ENCODE measurements around the gene PIWIL4.

Gene PIWIL4

GRCh38 chr11:94599510-94599909, 32.3 kb downstream of the PIWIL4 start:
- Histone ChIP-seq H2AFZ (ENCODE audit: low read length) (no peak overlapping the region), H3K4me2 (ENCODE audit: low read depth, low read length) (no peak overlapping the region), H3K4me1 (ENCODE audit: low read length) (0 out of 2 replicates have a peak, but pooled peaks cover 7% of the 10 kb centered on the region), H3K27ac (ENCODE audit: low read length) (no peak overlapping the region), H3F3A (ENCODE audit: insufficient read depth, low read length) (no peaks in the 10 kb centered on the region), H3K9me2 (replicated peaks; ENCODE audit: insufficient read depth, low read length) (no peaks in the 10 kb centered on the region), H3K9ac (ENCODE audit: low read length) (no peak overlapping the region), H3K9me3 (replicated peaks; ENCODE audit: insufficient read depth, low read length) (no peaks in the 10 kb centered on the region), H3K27me3 (replicated peaks; ENCODE audit: insufficient read depth, low read length) (no peaks in the 10 kb centered on the region), H4K20me1 (ENCODE audit: insufficient read depth, low read length) (no peaks in the 10 kb centered on the region), H3K36me3 (replicated peaks; ENCODE audit: insufficient read depth, low read length) (no peaks in the 10 kb centered on the region), H3K79me2 (ENCODE audit: low read length) (no peaks in the 10 kb centered on the region), H3K4me3 (ENCODE audit: low read length) (no peak overlapping the region)
- TF ChIP-seq EZH2 (optimal IDR thresholded peaks at IDR 0.05; ENCODE audit: low read depth, low read length) (no peak), CTCF (IDR thresholded peaks at IDR 0.05; ENCODE audit: low read length) (no peak)
- DNase-seq = no peak

GRCh38 chr11:94602430-94603372, 35.5 kb downstream of the PIWIL4 start:
- Histone ChIP-seq H4K20me1 (ENCODE audit: insufficient read depth, low read length) (no peaks in the 10 kb centered on the region), H3K4me1 (ENCODE audit: low read length) (0 out of 2 replicates have a peak, but pooled peaks cover 7% of the 10 kb centered on the region), H3K9ac (ENCODE audit: low read length) (no peak overlapping the region), H3K27ac (ENCODE audit: low read length) (no peak overlapping the region), H3K79me2 (ENCODE audit: low read length) (no peaks in the 10 kb centered on the region), H3K9me3 (replicated peaks; ENCODE audit: insufficient read depth, low read length) (no peaks in the 10 kb centered on the region), H3K4me3 (ENCODE audit: low read length) (no peak overlapping the region), H3K4me2 (ENCODE audit: low read depth, low read length) (peak overlapping the region; percentile 28; the same call in 1 of the 2 replicates), H2AFZ (ENCODE audit: low read length) (0 out of 2 replicates have a peak overlapping the region, but pooled peaks have one; percentile 4), H3K27me3 (replicated peaks; ENCODE audit: insufficient read depth, low read length) (no peaks in the 10 kb centered on the region), H3K9me2 (replicated peaks; ENCODE audit: insufficient read depth, low read length) (no peaks in the 10 kb centered on the region), H3K36me3 (replicated peaks; ENCODE audit: insufficient read depth, low read length) (no peaks in the 10 kb centered on the region), H3F3A (ENCODE audit: insufficient read depth, low read length) (no peaks in the 10 kb centered on the region)
- TF ChIP-seq EZH2phosphoT487 (IDR thresholded peaks at IDR 0.05; ENCODE audit: low read length) (no peak), EZH2 (optimal IDR thresholded peaks at IDR 0.05; ENCODE audit: low read depth, low read length) (no peak), CTCF (IDR thresholded peaks at IDR 0.05; ENCODE audit: low read length) (peak; percentile 76)
- peak; percentile 77 for DNase-seq

- no peak overlapping the region for H3K4me3 ChIP-seq (ENCODE audit: low read length)
- TF ChIP-seq EZH2 (optimal IDR thresholded peaks at IDR 0.05; ENCODE audit: low read depth, low read length) = no peak
- TF ChIP-seq CTCF (IDR thresholded peaks at IDR 0.05; ENCODE audit: low read length) = no peak
- no peak for TF ChIP-seq EZH2phosphoT487 (IDR thresholded peaks at IDR 0.05; ENCODE audit: low read length)
- 0 out of 2 replicates have a peak, but pooled peaks cover 7% of the 10 kb centered on the region for H3K4me1 ChIP-seq (ENCODE audit: low read length)
- H3K36me3 ChIP-seq (replicated peaks; ENCODE audit: insufficient read depth, low read length) = no peaks in the 10 kb centered on the region
- H3K27ac ChIP-seq (ENCODE audit: low read length) = no peak overlapping the region
- H4K20me1 ChIP-seq (ENCODE audit: insufficient read depth, low read length) = no peaks in the 10 kb centered on the region
- no peaks in the 10 kb centered on the region for H3K27me3 ChIP-seq (replicated peaks; ENCODE audit: insufficient read depth, low read length)
- H3K4me2 ChIP-seq (ENCODE audit: low read depth, low read length) = no peak overlapping the region
- H3F3A ChIP-seq (ENCODE audit: insufficient read depth, low read length) = no peaks in the 10 kb centered on the region
- DNase-seq = no peak
- H3K79me2 ChIP-seq (ENCODE audit: low read length) = no peaks in the 10 kb centered on the region
- H3K9me2 ChIP-seq (replicated peaks; ENCODE audit: insufficient read depth, low read length) = no peaks in the 10 kb centered on the region
- H3K9me3 ChIP-seq (replicated peaks; ENCODE audit: insufficient read depth, low read length) = no peaks in the 10 kb centered on the region
- no peak overlapping the region for H3K9ac ChIP-seq (ENCODE audit: low read length)
- H2AFZ ChIP-seq (ENCODE audit: low read length) = no peak overlapping the region
Observed at GRCh38 chr11:94603587-94603986, 36.4 kb downstream of the PIWIL4 start.

All from MM.1S (cell line).